Stimulated activated CD8-positive, alpha-beta memory T cell treated with anti-CD3 and anti-CD28 coated beads, Interleukin-4, amount 100 ng/mL, for 1 hour (primary cell): Measurements from ENCODE around the gene MRPL9.
"Not testable (repeated sequence)": the region's sequence is repeated elsewhere in the genome, so short reads cannot be mapped to it uniquely, and the experiment has no call there.

Source experiments
- DNase-seq, 2 donors: peaks; one replicate each; pipeline ENCODE4 v3.0.0-alpha.2; 2020; ENCODE audit warnings: low read depth in 2 of 2, low spot score in 1 of 2

MRPL9 gene

DNA sequence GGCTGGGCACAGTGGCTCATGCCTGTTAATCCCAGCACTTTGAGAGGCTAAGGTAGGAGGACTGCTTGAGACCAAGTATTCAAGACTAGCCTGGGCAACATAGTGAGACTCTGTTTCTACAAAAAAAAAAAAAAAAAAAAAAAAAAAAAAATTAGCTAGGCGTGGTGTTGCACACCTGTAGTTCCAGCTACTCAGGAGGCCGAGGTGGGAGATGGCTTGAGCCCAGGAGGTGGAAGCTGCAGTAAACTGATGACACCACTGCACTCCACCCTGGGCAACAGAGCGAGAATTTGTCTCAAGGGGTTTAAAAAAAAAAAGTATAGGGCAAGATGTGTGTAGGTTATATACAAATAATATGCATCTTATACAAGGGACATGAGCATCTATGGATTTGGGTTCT is 24.4 kb upstream of the MRPL9 start:
- no peak for DNase-seq

DNA sequence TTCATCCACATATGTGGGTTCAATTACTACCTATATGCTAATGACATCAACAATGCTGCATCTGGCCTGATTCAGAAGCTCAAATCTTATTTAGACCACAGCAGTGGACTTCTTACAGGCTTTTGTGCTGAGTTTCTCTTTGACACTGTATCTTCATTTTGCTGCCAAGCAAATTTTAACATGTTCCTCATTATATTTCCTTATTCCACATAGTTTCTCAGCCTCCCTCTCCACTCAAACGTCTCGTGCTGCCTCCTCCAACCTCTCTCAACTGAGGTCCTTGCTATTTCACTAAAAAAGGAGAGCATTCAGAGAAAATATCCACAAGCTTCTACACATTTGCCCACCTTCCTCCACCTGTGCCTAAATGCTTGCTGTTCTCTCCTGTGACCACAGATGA is 20.5 kb upstream of the MRPL9 start:
- no peak for DNase-seq

DNA sequence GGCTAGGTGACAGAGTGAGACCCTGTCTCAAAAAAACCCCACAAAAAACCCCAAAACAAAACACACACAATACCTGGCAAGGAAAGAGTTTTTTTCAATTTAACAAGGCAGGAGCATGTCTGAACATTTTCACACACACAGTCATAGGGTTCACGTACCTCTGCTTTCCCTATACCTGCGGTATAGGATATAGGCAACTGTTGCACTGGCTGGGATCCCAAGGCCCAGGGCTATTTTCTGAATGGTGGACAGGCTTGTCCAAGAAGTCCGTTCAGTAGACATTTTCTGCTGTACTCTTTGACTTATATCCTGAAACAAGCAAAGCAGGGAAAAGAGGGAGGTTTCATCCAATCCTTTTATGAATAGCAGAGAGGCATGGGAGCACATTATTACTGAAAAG is 19.4 kb upstream of the MRPL9 start:
- no peak for DNase-seq

DNA sequence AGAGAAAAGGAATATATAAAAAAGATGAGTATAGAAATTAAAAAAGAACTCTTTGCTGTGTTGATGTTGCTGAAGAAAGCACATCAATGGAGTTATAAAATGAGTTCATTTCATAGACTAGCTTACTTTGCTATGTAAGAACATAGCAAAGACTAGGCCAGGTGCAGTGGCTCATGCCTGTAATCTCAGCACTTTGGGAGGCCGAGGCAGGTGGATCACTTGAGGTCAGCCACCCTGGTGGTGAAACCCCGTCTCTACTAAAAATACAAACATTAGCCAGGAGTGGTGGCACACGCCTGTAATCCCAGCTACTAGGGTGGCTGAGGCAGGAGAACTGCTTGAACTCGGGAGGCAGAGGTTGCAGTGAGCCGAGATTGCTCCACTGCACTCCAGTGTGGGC is 18.7 kb upstream of the MRPL9 start:
- DNase-seq = not testable (repeated sequence)

DNA sequence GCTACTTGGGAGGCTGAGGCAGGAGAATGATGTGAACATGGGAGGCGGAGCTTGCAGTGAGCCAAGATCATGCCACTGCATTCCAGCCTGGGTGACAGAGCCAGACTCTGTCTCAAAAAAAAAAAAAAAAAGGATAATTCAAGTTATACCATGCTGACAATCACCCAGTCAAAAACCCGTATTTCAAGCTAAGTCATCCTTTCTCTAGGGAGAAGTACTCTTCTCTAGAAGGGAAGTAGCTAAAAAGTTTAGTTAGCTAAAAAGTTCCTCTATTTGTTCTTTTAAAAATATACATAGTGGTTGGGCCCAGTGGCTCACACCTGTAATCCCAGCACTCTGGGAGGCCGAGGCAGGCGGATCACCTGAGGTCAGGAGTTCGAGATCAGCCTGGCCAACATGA is 17.4 kb upstream of the MRPL9 start:
- not testable (repeated sequence) for DNase-seq

DNA sequence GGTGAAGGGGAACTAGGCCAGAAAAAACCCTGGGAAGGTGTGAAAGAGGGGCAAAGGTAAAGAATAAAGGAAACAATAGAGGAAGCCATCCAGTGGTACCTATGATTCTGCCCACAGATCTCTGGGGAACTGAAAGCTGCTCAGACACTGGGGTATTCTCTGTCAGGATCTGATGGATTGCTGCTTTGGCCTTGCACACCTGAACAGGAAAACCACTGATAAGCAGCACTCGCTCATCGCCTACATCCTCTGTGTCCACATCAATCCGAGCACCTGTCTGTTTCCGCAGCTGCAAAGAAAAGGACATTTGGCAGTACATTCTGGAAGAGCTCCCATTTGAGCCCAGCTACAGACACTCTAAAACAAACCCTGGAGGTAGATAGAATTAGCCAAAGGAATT is 16.6 kb upstream of the MRPL9 start:
- no peak for DNase-seq

DNA sequence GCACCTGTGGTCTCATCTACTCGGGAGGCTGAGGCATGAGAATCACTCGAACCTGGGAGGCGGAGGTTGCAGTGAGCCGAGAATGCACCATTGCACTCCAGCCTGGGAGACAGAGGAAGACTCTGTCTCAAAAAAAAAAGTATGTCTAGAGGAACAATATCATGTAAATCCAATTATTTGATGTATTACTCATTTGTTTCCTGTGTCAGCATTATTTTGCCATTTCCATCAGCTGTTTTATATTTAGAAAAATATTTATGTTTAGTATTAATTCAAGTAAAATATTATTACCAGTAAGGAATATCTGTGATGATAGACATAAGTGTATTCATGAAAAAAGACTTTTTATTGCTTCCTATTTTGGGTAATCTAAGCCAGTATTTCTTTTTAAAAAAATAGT is 14.0 kb upstream of the MRPL9 start:
- DNase-seq = no peak

DNA sequence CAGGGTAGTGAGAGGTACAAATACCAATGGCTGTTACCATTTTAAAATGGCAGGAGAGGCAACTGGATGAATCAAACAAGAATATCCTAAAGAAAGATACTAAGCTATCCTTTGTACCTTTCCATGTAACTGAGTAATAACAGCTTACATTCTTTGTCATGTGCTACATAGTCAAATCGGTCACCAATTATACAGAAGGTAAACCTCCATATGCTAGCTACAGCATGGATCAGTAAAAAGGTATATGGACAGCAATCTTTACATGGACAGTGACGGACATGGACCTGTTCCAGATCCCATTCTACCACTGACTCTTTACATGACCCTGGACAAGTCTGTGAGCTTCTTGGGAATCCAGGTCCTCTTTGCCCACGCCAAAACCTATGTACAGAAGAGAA is 13.4 kb upstream of the MRPL9 start:
- no peak for DNase-seq

DNA sequence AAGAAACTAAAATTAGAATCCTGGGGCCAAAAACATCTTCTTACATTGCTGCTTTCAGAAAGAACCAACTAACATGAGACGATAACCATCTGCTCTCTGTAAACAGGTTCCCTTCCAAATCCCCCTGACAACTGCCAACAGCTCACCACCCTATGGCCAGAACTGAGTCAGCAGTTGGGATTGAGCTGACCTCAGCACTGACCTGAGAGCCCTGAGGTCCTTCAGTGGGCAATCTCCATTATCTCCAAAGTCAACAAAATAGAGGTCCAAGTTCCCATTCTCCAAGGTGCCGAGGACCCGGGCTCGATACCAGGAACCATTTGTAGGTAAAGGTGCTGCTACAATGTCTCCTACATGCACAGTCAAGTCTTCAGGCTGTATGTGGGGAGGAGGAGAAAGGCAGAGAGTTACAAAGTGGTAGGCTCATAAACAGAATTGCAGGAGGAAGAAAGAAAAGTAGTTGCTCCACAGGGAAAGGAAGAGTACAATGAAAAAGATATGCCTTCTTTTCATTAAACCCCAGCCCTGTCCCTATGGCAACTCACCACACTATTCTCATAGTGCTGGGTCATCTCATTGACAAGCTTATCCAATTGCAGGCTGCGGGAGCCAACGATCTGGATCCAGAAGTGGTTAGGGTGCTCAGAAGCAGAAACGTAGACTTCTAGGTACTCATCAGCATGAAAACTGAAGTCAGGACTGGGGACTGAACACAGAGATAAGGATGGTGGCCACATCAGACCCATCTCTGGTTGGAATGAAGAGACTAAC is 12.8 kb upstream of the MRPL9 start:
- DNase-seq = no peak

DNA sequence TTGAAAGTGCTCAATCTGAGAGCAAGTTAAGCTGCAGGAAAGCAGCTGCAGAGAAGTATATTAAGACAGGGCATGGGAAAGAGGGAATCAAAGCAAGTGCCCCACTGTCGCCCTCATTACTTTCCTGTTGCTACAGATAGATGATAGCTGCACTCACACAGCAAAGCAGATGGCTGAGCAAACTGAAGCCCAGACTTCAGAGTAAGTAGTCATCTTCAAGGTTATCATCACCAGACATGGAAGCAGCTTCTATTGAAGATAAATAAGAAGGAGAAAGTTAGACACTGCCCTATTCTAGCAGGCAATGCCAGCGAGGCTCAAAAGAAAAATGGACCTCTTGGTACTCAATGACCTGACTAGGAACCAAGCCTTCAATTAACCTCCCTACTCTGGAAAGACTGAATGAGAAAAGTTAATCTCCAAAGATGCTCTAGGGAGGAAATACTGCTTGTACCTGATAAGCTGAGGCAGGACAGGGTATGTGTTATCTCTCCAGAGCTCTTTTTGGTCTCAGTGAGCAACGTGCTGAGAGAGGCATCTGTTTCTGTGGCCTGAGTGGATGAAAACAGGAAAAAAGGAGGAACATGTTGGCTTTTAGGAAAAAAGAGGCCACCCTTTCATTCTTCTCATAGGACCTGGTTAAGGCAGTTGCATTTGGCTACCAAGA is 11.1 kb upstream of the MRPL9 start:
- DNase-seq = no peak

DNA sequence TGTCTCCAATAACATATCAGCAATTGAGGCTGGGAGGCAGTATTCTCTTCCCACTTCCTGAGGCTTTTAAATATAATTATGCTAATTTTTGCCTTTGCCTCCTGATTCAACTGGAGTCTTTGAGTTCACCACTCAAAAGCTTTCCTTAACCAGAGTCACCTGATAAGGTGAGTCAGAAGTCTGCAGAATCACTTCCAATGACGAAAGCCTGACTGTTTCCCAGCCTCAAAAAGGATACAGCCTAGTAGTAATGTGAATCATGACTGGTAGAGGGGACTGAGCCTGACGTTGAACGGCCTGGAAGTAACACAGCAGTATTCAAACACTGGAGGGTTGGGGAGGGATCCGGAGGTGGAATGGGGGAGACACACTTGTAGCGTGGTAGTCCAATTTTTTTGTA is 10.4 kb upstream of the MRPL9 start:
- no peak for DNase-seq

DNA sequence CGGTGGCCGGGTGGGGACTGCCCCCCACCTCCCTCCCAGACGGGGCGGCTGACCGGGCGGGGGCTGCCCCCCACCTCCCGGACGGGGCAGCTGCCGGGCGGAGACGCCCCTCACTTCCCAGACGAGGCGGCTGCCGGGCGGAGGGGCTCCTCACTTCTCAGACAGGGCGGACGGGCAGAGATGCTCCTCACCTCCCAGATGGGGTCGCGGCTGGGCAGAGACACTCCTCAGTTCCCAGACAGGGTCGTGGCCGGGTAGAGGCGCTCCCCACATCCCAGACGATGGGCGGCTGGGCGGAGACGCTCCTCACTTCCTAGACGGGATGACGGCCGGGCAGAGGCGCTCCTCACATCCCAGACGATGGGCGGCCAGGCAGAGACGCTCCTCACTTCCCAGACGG is 6.0 kb upstream of the MRPL9 start:
- not testable (repeated sequence) for DNase-seq

DNA sequence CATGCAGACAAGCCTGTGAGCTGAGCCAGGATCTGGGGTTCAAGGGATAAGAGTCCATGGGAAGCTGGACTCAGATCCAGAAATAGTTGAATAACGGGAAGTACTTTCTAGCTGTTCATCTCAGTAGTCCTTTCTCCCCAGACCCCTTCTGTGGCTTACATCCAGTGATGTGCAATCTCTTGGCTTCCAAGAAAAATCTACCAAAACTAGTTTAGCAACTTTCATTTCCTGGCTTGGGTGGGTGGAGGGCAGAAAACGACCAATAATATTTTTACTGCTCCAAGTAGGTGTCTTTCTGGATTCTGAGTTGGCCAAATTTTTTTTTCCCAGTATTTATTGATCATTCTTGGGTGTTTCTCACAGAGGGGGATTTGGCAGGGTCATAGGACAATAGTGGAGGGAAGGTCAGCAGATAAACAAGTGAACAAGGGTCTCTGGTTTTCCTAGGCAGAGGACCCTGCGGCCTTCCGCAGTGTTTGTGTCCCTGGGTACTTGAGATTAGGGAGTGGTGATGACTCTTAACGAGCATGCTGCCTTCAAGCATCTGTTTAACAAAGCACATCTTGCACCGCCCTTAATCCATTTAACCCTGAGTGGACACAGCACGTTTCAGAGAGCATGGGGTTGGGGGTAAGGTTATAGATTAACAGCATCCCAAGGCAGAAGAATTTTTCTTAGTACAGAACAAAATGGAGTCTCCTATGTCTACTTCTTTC is 5.2 kb upstream of the MRPL9 start:
- DNase-seq = not testable (repeated sequence)

DNA sequence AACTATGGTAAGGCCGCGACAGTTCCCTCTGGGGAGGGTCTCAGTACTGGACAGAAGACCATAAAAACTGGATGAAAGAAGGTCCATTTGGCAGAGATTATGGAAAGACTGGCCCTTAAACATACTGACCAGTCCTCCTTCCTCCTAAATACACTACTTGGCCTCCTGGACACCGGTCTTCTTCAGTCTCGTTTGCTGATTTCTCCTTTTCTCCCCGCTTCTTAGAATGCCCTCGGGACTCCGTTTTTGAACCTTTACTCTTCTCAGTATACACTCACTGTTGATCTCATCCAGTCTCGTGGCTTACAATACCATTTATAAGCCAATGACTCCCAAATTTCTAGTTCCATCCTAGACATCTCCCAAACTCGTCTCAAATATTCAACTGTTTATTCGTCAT is 694 bp upstream of the MRPL9 start:
- DNase-seq = no peak

DNA sequence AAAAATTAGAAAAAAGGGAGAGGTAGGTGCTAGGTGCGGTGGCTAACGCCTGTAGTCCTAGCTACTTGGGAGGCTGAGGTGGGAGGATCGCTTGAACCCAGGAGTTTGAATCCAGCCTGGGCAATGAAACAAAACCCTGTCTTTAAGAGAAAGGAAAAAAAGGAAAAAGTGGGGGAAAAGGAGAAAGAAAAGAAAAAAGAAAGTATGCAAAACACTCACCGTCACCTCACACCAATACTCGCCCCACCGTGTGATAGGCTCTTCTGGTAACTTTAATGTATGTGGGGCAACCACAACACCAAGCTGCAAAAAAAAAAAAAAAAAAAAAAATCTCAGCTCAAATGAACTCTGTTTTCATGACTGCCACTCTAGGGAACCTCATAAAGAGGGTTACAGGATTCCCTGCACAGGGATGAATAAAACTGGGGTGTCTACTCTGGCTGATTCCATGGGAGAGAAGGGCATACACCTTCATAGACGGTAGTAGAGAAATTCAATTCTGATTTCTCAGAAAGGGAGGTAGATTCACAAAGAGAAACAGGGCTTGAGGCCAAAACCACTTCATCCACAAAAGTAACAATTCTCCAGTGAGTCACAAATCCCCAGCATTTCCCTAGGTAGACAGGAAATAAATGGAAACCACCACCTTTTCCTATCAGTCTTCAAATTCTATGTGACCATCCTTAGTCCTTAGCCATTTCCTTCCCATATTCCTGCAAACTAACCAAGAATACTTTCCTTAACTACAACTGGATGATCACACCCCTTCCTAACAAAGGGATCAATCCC is 2.5 kb downstream of the MRPL9 start:
- DNase-seq = no peak

DNA sequence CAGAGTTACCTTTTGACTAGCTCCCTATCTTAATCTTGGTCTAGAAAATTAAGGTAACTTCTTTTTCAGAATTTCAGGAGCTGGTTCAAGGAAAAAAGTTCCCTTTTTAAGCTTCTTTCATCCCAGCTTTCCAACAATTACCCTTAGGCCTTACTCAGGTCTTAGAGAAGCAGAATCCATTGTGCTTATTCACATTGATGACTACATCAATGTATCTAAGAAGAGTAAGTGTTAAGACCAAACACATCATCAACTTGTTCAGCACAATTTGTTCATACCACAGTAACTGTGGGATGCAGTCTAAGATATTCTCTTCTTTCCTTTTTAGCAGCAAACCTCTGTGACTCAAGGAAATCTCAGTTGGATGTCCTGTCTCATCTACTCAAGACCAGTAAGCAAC is 4.1 kb downstream of the MRPL9 start:
- no peak for DNase-seq

DNA sequence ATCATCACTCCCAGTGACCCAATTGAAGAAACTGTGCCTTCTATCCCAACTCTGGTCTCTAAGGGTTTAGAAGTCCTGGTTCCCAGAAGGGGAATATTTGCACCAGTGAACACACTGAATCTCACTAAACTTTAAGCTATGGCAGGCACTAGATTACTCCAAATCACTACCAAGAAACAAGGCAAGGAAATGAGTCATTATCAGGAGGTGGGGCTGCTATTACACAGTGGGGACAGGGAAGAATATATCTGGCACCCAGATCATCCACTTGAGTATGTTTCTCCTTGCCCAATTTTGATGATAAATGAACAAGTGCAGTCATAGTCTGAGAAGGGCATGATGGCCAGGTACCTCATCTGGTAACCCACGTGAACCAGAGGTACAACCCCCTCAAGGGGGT is 7.0 kb downstream of the MRPL9 start:
- no peak for DNase-seq

DNA sequence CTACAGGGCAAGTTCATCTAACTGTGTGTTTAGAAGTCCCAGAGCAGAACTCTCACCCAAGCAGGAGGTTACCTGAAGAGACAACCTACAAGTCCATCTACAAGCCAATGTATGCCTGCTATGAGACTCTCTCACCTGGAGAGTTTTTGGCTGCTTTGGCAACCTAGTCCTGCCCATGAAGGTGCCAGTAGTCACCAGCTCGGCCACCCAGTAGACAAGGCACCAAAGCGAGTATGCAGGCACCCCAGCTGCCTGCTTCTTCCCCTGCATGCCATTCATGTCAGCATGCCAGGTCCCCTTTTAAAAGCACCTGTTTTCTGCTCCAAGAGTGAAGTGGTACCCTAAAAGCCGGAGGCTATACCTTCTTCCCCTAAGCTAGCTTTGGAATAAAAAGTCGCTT is 21.8 kb downstream of the MRPL9 start:
- DNase-seq = no peak

DNA sequence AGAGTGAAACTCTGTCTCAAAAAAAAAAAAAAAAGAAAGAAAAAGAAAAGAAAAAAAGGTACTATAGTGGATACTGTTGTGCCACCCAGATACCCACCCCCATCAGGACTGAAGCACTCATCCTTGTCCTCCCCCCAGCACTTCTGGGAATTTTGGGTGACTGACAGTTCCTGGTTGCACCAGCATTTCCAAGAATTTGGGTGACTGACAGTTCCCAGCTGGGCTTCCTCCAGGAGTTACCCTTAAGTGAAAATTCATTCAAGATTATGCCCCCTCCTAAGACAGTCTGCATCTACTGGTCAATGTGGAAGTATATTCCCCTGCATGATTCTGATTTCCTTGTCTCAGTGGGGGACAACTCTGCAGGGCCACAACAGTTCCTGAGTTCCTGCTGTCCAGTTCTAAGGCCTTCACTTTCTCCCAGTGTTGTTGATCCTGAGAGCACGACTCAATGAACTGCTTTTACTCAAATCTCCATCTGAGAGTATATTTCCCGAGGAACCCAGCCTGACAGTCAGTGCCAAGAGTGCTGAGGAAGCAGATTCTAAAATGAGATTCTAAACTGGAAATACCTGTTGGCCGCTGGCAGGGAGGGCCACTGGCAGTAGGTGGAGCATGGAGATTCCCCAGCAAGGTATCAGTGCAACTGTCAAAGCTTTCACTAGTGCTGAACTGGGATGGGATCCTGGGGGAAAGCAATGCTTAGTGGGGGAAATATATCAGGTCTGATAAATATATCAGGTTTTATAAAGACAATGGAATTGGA is 23.5 kb downstream of the MRPL9 start:
- DNase-seq = no peak

DNA sequence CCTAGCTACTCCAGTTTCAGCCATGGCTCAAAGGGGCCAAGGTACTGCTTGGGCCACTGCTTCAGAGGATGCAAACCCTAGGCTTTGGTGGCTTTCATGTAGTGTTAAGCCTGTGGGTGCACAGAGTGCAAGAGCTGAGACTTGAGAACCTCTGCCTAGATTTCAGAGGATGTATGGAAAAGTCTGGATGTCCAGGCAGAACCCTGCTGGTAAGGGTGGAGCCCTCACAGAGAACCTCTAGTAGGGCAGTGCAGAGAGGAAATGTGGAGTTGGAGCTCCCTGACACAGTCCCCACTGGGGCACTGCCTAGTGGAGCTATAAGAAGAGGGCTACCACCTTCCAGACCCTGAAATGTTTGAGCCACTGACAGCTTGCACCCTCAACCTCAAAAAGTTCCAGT is 25.8 kb downstream of the MRPL9 start:
- DNase-seq = no peak

DNA sequence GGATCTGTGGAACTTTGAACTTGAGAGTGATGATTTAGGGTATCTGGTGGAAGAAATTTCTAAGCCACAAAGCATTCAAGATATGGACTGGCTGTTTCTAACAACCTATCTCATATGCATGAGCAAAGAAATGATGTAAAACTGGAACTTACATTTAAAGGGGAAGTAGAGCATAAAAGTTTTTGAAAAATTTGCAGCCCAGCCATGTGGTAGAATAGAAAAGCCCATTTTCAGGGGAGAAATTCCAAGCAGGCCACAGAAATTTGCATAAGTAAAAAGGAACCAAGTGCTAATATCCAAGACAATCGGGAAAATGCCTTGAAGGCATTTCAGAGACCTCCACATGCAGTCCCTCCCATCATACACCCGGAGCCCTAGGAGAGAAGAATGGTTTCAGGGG is 26.3 kb downstream of the MRPL9 start:
- no peak for DNase-seq
